GM23338 (cell line): Measurements from ENCODE around the gene ETV6. TPM values are rescaled to one million over a fixed set of nuclear protein-coding genes. Genes with fewer than 3 reads are reported as not detected.

ENCODE experiments used
- ATAC-seq: fragments of 200-7000 bp; cut with Tn5 transposase; 3 replicates; pipeline ENCODE4 v1.9.1; 2020
- DNase-seq: peaks from one replicate; pipeline ENCODE4 v3.0.0-alpha.2; 2015; ENCODE audit warnings: low spot score
- H2AFZ ChIP-seq: fragments of 200-600 bp; sonication (generic); 2 replicates; pipeline ENCODE4 v1.8.0; 2016; ENCODE audit warnings: antibody characterized with exemption, mild to moderate bottlenecking, moderate library complexity
- H3F3A ChIP-seq: fragments of 200-600 bp; sonication (generic); replicated peaks from 2 replicates; pipeline ENCODE4 v1.8.0; 2017; ENCODE audit warnings: antibody characterized with exemption, mixed run types, low read depth
- H3K27ac ChIP-seq: fragments of 200-600 bp; sonication (generic); 2 replicates; pipeline ENCODE4 v1.6.1; 2016; ENCODE audit warnings: low read depth
- H3K27me3 ChIP-seq: fragments of 200-600 bp; sonication (generic); 2 replicates; pipeline ENCODE4 v1.8.0; 2016; ENCODE audit warnings: mild to moderate bottlenecking, mixed run types, moderate library complexity; ENCODE audit not compliant: insufficient read depth
- H3K36me3 ChIP-seq: fragments of 200-600 bp; sonication (generic); 2 replicates; pipeline ENCODE4 v1.8.0; 2016; ENCODE audit warnings: mild to moderate bottlenecking; ENCODE audit not compliant: insufficient read depth
- H3K4me1 ChIP-seq: fragments of 200-600 bp; sonication (generic); 2 replicates; pipeline ENCODE4 v1.8.0; 2016; ENCODE audit warnings: mild to moderate bottlenecking, moderate library complexity; ENCODE audit not compliant: insufficient read depth
- H3K4me2 ChIP-seq: fragments of 200-600 bp; sonication (generic); 2 replicates; pipeline ENCODE4 v1.7.1; 2017; ENCODE audit warnings: mixed run types
- H3K4me3 ChIP-seq: fragments of 200-600 bp; sonication (generic); 2 replicates; pipeline ENCODE4 v1.6.1; 2016; ENCODE audit warnings: mixed run types
- H3K79me2 ChIP-seq: fragments of 200-600 bp; sonication (generic); replicated peaks from 2 replicates; pipeline ENCODE4 v1.8.0; 2017; ENCODE audit warnings: mild to moderate bottlenecking; ENCODE audit not compliant: insufficient read depth
- H3K9me2 ChIP-seq: fragments of 200-600 bp; sonication (generic); 2 replicates; pipeline ENCODE4 v1.8.0; 2017; ENCODE audit not compliant: insufficient read depth
- H4K20me1 ChIP-seq: fragments of 200-600 bp; sonication (generic); replicated peaks from 2 replicates; pipeline ENCODE4 v1.8.0; 2017; ENCODE audit warnings: mild to moderate bottlenecking; ENCODE audit not compliant: insufficient read depth
- H3K27ac Mint-ChIP-seq: 2 replicates; pipeline ENCODE4 v1.8.0; 2020; ENCODE audit warnings: inconsistent platforms, mild to moderate bottlenecking, moderate library complexity, mixed read lengths
- H3K27me3 Mint-ChIP-seq: 3 replicates; pipeline ENCODE4 v1.8.0; 2022; ENCODE audit warnings: low read depth, mild to moderate bottlenecking, moderate library complexity, mixed read lengths, inconsistent platforms; ENCODE audit not compliant: insufficient read depth, poor library complexity
- H3K36me3 Mint-ChIP-seq: 3 replicates; pipeline ENCODE4 v1.8.0; 2021; ENCODE audit warnings: low read depth, mild to moderate bottlenecking, inconsistent platforms, moderate library complexity, mixed read lengths
- H3K4me1 Mint-ChIP-seq: 3 replicates; pipeline ENCODE4 v1.8.0; 2020; ENCODE audit warnings: mild to moderate bottlenecking, inconsistent platforms, mixed read lengths
- H3K4me3 Mint-ChIP-seq: 3 replicates; pipeline ENCODE4 v1.8.0; 2021; ENCODE audit warnings: moderate library complexity, mild to moderate bottlenecking, inconsistent platforms, mixed read lengths
- H3K9me3 Mint-ChIP-seq: 3 replicates; pipeline ENCODE4 v1.8.0; 2020; ENCODE audit warnings: moderate library complexity, mild to moderate bottlenecking, inconsistent platforms, mixed read lengths
- EZH2 ChIP-seq: fragments of 200-600 bp; sonication (generic); IDR thresholded peaks from one replicate; pipeline ENCODE4 v1.8.0; 2017; ENCODE audit warnings: antibody characterized with exemption, mild to moderate bottlenecking, low read depth; ENCODE audit not compliant: unreplicated experiment
- EZH2phosphoT487 ChIP-seq: fragments of 200-600 bp; sonication (generic); IDR thresholded peaks from one replicate; pipeline ENCODE4 v1.8.1; 2018; ENCODE audit warnings: antibody characterized with exemption; ENCODE audit not compliant: unreplicated experiment
- JUNB ChIP-seq: IDR thresholded peaks from one replicate; pipeline ENCODE4 v1.6.1; 2016; ENCODE audit warnings: antibody characterized with exemption; ENCODE audit not compliant: unreplicated experiment
- POLR2AphosphoS5 ChIP-seq: IDR thresholded peaks from 2 replicates; pipeline ENCODE4 v1.6.1; 2016; ENCODE audit warnings: antibody characterized with exemption, low read depth
- polyA plus RNA-seq: library from polyadenylated mRNA; unstranded; fragments of >200 nt; fragmentation: Nextera tagmentation; extraction: Ambion mirVana; gene quantifications from 2 replicates; pipeline ENCODE4 v1.2.1, GENCODE V29; 2016
- total RNA-seq: library from RNA; depleted of rRNA; stranded (reverse); fragments of >200 nt; shearing (Covaris generic); gene quantifications from 2 replicates; pipeline ENCODE4 v1.2.3, GENCODE V29; 2014
- TF ChIP-seq, protein P1 (sequence below), 2 experiments: fragments of 200-600 bp in 1 of 2; sonication (generic) in 1 of 2; conservative IDR thresholded peaks; 2 replicates each; pipeline versions ENCODE4 v1.5.1 to v1.6.1; 2016 to 2017; ENCODE audit warnings: antibody characterized with exemption in 2 of 2, low read depth in 2 of 2, mild to moderate bottlenecking in 2 of 2, moderate library complexity in 1 of 2
- TF ChIP-seq, protein P2 (sequence below): fragments of 250-450 bp; sonication (Bioruptor Pico); IDR thresholded peaks from 2 replicates; pipeline ENCODE4 v1.5.0; 2020; ENCODE audit warnings: mild to moderate bottlenecking, moderate library complexity

The ETV6 gene
- total and polyA plus RNA-seq, 2 experiments from 2014 or later: 7.5 to 15.1 TPM

- H3K27ac ChIP-seq: no peak overlapping the region
- no peaks in the 10 kb centered on the region for H3K27me3 ChIP-seq
- H3K9me3 Mint-ChIP-seq: peaks cover 11% of the 10 kb centered on the region
- no peaks in the 10 kb centered on the region for H3K4me1 ChIP-seq
- H3K36me3 ChIP-seq: no peaks in the 10 kb centered on the region; the same call in 1 of the 2 replicates
- H3F3A ChIP-seq: no peaks in the 10 kb centered on the region
- H3K9me2 ChIP-seq: no peaks in the 10 kb centered on the region
- no peak overlapping the region for H2AFZ ChIP-seq
- no peak overlapping the region for H3K4me2 ChIP-seq
- no peak overlapping the region for H3K4me3 Mint-ChIP-seq
- no peaks in the 10 kb centered on the region for H3K4me1 Mint-ChIP-seq
- H3K36me3 Mint-ChIP-seq: peaks cover 2% of the 10 kb centered on the region; the same call in 1 of the 3 replicates
- no peaks in the 10 kb centered on the region for H4K20me1 ChIP-seq
- no peak overlapping the region for H3K4me3 ChIP-seq
- TF ChIP-seq JUNB (no peak), EZH2phosphoT487 (no peak), EZH2 (no peak), POLR2AphosphoS5 (no peak)
- TF ChIP-seq, protein P1, sequence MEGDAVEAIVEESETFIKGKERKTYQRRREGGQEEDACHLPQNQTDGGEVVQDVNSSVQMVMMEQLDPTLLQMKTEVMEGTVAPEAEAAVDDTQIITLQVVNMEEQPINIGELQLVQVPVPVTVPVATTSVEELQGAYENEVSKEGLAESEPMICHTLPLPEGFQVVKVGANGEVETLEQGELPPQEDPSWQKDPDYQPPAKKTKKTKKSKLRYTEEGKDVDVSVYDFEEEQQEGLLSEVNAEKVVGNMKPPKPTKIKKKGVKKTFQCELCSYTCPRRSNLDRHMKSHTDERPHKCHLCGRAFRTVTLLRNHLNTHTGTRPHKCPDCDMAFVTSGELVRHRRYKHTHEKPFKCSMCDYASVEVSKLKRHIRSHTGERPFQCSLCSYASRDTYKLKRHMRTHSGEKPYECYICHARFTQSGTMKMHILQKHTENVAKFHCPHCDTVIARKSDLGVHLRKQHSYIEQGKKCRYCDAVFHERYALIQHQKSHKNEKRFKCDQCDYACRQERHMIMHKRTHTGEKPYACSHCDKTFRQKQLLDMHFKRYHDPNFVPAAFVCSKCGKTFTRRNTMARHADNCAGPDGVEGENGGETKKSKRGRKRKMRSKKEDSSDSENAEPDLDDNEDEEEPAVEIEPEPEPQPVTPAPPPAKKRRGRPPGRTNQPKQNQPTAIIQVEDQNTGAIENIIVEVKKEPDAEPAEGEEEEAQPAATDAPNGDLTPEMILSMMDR (conservative IDR thresholded peaks at IDR 0.05; ENCODE audit: low read depth in 2 of 2): no peak
- TF ChIP-seq, protein P2, sequence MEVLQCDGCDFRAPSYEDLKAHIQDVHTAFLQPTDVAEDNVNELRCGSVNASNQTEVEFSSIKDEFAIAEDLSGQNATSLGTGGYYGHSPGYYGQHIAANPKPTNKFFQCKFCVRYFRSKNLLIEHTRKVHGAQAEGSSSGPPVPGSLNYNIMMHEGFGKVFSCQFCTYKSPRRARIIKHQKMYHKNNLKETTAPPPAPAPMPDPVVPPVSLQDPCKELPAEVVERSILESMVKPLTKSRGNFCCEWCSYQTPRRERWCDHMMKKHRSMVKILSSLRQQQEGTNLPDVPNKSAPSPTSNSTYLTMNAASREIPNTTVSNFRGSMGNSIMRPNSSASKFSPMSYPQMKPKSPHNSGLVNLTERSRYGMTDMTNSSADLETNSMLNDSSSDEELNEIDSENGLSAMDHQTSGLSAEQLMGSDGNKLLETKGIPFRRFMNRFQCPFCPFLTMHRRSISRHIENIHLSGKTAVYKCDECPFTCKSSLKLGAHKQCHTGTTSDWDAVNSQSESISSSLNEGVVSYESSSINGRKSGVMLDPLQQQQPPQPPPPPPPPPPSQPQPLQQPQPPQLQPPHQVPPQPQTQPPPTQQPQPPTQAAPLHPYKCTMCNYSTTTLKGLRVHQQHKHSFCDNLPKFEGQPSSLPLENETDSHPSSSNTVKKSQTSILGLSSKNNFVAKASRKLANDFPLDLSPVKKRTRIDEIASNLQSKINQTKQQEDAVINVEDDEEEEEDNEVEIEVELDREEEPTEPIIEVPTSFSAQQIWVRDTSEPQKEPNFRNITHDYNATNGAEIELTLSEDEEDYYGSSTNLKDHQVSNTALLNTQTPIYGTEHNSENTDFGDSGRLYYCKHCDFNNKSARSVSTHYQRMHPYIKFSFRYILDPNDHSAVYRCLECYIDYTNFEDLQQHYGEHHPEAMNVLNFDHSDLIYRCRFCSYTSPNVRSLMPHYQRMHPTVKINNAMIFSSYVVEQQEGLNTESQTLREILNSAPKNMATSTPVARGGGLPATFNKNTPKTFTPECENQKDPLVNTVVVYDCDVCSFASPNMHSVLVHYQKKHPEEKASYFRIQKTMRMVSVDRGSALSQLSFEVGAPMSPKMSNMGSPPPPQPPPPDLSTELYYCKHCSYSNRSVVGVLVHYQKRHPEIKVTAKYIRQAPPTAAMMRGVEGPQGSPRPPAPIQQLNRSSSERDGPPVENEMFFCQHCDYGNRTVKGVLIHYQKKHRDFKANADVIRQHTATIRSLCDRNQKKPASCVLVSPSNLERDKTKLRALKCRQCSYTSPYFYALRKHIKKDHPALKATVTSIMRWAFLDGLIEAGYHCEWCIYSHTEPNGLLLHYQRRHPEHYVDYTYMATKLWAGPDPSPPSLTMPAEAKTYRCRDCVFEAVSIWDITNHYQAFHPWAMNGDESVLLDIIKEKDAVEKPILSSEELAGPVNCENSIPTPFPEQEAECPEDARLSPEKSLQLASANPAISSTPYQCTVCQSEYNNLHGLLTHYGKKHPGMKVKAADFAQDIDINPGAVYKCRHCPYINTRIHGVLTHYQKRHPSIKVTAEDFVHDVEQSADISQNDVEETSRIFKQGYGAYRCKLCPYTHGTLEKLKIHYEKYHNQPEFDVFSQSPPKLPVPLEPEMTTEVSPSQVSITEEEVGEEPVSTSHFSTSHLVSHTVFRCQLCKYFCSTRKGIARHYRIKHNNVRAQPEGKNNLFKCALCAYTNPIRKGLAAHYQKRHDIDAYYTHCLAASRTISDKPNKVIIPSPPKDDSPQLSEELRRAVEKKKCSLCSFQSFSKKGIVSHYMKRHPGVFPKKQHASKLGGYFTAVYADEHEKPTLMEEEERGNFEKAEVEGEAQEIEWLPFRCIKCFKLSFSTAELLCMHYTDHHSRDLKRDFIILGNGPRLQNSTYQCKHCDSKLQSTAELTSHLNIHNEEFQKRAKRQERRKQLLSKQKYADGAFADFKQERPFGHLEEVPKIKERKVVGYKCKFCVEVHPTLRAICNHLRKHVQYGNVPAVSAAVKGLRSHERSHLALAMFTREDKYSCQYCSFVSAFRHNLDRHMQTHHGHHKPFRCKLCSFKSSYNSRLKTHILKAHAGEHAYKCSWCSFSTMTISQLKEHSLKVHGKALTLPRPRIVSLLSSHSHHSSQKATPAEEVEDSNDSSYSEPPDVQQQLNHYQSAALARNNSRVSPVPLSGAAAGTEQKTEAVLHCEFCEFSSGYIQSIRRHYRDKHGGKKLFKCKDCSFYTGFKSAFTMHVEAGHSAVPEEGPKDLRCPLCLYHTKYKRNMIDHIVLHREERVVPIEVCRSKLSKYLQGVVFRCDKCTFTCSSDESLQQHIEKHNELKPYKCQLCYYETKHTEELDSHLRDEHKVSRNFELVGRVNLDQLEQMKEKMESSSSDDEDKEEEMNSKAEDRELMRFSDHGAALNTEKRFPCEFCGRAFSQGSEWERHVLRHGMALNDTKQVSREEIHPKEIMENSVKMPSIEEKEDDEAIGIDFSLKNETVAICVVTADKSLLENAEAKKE (CRISPR knock-in tag): no peak
- ATAC-seq: no peak
- H3K27ac Mint-ChIP-seq: no peak overlapping the region
- no peaks in the 10 kb centered on the region for H3K79me2 ChIP-seq
- no peak for DNase-seq
- peaks cover 2% of the 10 kb centered on the region for H3K27me3 Mint-ChIP-seq
Observed at GRCh38 chr12:11941606-11942337, 292.3 kb downstream of the ETV6 start.
